ENCODE measurements around the gene INTS1.

- TF ChIP-seq POLR2A (IDR thresholded peaks at IDR 0.05) (no peak), CTCF (IDR thresholded peaks at IDR 0.05 in 4 of 5, conservative IDR thresholded peaks at IDR 0.05 in 1 of 5) (no peak)
Observed at GRCh38 chr7:1535100-1535458, 30.9 kb upstream of the INTS1 start.

All from gastrocnemius medialis (tissue), 4 donors.